ENCODE data around the gene UBR7.

The UBR7 gene

GRCh38 chr14:93249128-93249831, 42.2 kb downstream of the UBR7 start:
- DNase-seq (ENCODE audit: low read depth), result no peak

GRCh38 chr14:93262446-93262845, 55.4 kb downstream of the UBR7 start:
- DNase-seq (ENCODE audit: low read depth), result no peak

GRCh38 chr14:93263416-93263815, 56.4 kb downstream of the UBR7 start:
- DNase-seq (ENCODE audit: low read depth), result no peak

- no peak for DNase-seq (ENCODE audit: low read depth)
Observed at GRCh38 chr14:93266127-93266526, 59.1 kb downstream of the UBR7 start.

GRCh38 chr14:93267149-93267711, 60.2 kb downstream of the UBR7 start:
- no peak for DNase-seq (ENCODE audit: low read depth)

GRCh38 chr14:93268406-93268805, 61.4 kb downstream of the UBR7 start:
- no peak for DNase-seq (ENCODE audit: low read depth)

GRCh38 chr14:93269341-93270068, 62.4 kb downstream of the UBR7 start:
- DNase-seq (ENCODE audit: low read depth), result no peak

- DNase-seq (ENCODE audit: low read depth), result no peak
Observed at GRCh38 chr14:93271111-93271510, 64.1 kb downstream of the UBR7 start.

GRCh38 chr14:93274055-93274806, 67.2 kb downstream of the UBR7 start:
- no peak for DNase-seq (ENCODE audit: low read depth)

- no peak for DNase-seq (ENCODE audit: low read depth)
Observed at GRCh38 chr14:93276031-93276716, 69.1 kb downstream of the UBR7 start.

All from stimulated activated CD8-positive, alpha-beta memory T cell treated with anti-CD3 and anti-CD28 coated beads, Interleukin-12 subunit alpha, Interleukin-12 subunit beta, amount 100 ng/mL, for 1 hour (primary cell).